ENCODE data around the gene KRT81. TPM values are rescaled to one million over a fixed set of nuclear protein-coding genes. Genes with fewer than 3 reads are reported as not detected.

KRT81 gene
- total RNA-seq, 1 donor from 2014 or later = not detected

GRCh38 chr12:52236386-52237050 is 54.8 kb downstream of the KRT81 start:
- DNase-seq = no peak
- no peak for ATAC-seq (ENCODE audit: poor library complexity)
- intact Hi-C loops (cut with DNase I) = no loop called here

Other genes starting within 250 kb of the KRT81 start
- gene NR4A1, start 240.1 kb downstream of the KRT81 start, total RNA-seq = 46.1 TPM
- 23.5 TPM for gene ATG101, start 221.6 kb downstream of the KRT81 start, total RNA-seq
- 0.35 TPM for gene SMIM41, start 211.8 kb downstream of the KRT81 start, total RNA-seq
- not detected for gene KRT80, start 99.5 kb downstream of the KRT81 start, total RNA-seq
- gene KRT7, start 58.3 kb downstream of the KRT81 start, total RNA-seq = 0.59 TPM
- not detected for gene KRT86, start 16.9 kb downstream of the KRT81 start, total RNA-seq
- not detected for gene KRT83, start 29.9 kb upstream of the KRT81 start, total RNA-seq
- gene KRT85, start 75.9 kb upstream of the KRT81 start, total RNA-seq = not detected
- gene KRT84, start 94.1 kb upstream of the KRT81 start, total RNA-seq = not detected
- not detected for gene KRT82, start 114.8 kb upstream of the KRT81 start, total RNA-seq
- not detected for gene KRT75, start 142.8 kb upstream of the KRT81 start, total RNA-seq
- not detected for gene KRT6B, start 160.6 kb upstream of the KRT81 start, total RNA-seq
- gene KRT6C, start 182.3 kb upstream of the KRT81 start, total RNA-seq = not detected
- gene KRT6A, start 201.7 kb upstream of the KRT81 start, total RNA-seq = not detected
- not detected for gene KRT5, start 228.9 kb upstream of the KRT81 start, total RNA-seq